Stimulated activated CD4-positive, alpha-beta T cell treated with anti-CD3 and anti-CD28 coated beads, TNF-alpha, amount 100 ng/mL, for 48 hours (primary cell): Measurements from ENCODE around the gene ZNF177.

Experiments used
- DNase-seq, 3 donors: peaks; one replicate each; pipeline ENCODE4 v3.0.0-alpha.2; 2020; ENCODE audit warnings: low read depth in 3 of 3

Gene ZNF177

GRCh38 chr19:9430444-9430843, 67.6 kb downstream of the ZNF177 start:
- no peak for DNase-seq

- peak in 2 of 3 donors; percentile 13 to 20 for DNase-seq
These were observed 68.7 kb downstream of the ZNF177 start for GRCh38 chr19:9431475-9431874.
